ENCODE measurements around the gene UCHL3.
A peak's percentile ranks its signal among the peaks of the same experiment; 100 is the strongest.

The UCHL3 gene

DNA sequence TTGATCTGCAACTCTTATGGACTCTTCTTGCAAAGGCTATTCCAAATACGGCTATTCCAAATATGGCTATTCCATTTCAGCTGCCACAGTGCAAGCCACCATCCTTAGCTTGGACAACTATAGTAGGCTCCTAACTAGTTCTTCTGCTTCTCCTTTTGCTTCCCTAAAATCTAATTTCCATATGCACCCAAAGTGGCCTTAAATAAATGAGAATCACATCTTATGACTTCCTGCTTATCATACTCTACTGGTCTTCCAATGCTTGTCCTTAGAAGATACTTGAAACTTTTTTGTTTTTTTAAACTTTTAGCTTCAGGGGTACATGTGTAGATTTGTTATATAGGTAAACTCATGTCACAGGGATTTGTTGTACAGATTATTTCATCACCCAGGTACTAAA, 4.9 kb downstream of the UCHL3 start:
- TF ChIP-seq, protein P1, sequence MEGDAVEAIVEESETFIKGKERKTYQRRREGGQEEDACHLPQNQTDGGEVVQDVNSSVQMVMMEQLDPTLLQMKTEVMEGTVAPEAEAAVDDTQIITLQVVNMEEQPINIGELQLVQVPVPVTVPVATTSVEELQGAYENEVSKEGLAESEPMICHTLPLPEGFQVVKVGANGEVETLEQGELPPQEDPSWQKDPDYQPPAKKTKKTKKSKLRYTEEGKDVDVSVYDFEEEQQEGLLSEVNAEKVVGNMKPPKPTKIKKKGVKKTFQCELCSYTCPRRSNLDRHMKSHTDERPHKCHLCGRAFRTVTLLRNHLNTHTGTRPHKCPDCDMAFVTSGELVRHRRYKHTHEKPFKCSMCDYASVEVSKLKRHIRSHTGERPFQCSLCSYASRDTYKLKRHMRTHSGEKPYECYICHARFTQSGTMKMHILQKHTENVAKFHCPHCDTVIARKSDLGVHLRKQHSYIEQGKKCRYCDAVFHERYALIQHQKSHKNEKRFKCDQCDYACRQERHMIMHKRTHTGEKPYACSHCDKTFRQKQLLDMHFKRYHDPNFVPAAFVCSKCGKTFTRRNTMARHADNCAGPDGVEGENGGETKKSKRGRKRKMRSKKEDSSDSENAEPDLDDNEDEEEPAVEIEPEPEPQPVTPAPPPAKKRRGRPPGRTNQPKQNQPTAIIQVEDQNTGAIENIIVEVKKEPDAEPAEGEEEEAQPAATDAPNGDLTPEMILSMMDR (IDR thresholded peaks at IDR 0.05; ENCODE audit: low read depth, low read length) = no peak
- DNase-seq (ENCODE audit: extremely low read depth, low read depth) = no peak

DNA sequence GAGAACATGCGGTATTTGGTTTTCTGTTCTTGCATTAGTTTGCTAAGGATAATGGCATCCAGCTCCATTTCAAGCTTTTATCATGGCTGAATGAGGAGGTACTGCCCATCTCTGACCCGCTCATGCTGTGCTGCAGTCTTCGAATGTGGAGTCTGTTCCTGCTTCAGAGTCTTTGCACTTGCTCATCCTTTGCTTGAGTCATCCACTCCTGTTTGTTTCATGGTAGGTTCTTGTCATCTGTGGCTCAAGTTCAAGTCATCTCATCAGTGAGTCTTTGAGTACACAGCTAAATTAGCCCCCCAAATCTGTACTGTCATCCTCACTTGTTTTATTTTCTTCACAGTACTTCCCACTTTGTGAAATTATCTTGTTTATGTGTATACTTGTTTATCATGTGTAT, 5.4 kb downstream of the UCHL3 start:
- TF ChIP-seq, protein P1 (IDR thresholded peaks at IDR 0.05; ENCODE audit: low read depth, low read length) = no peak
- no peak for DNase-seq (ENCODE audit: extremely low read depth, low read depth)

DNA sequence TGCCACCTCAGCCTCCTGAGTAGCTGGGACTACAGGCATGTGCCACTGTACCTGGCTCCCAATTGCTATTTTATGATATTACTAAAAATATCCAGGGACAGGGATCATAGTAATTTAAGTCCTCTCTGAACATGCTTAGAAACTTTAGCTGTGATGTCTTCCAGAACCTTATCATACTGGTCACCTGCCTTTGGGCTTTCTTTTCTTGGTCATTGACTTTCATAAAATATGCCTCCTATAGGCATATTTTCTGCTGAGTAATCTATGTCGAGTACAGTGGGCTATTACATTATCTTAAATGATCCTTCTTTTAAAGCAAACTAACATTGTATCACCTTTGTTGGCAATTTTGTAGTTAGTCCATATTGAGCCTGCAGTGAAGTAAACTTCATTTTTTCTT, 6.2 kb downstream of the UCHL3 start:
- no peak for DNase-seq (ENCODE audit: extremely low read depth, low read depth)
- TF ChIP-seq, protein P1 (IDR thresholded peaks at IDR 0.05; ENCODE audit: low read depth, low read length) = no peak

DNA sequence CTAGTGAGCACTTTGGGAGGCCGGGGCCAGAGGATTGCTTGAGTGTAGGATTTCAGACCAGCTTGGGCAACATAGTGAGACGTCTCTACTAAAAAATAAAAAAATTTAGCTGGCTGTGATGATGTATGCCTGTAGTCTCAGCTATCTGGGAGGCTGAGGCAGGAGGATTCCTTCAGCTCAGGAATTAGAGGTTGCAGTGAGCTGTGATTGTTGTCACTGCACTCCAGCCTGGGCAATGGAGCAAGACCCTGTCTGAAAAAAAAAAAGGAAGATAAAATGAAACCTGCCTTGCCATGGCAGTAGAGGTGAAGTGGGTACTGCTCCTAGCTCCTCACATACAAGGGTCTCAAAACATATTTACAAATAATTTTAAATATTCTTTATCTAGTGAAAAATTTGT, 7.4 kb downstream of the UCHL3 start:
- DNase-seq (ENCODE audit: extremely low read depth, low read depth) = no peak
- TF ChIP-seq, protein P1 (IDR thresholded peaks at IDR 0.05; ENCODE audit: low read depth, low read length) = no peak

DNA sequence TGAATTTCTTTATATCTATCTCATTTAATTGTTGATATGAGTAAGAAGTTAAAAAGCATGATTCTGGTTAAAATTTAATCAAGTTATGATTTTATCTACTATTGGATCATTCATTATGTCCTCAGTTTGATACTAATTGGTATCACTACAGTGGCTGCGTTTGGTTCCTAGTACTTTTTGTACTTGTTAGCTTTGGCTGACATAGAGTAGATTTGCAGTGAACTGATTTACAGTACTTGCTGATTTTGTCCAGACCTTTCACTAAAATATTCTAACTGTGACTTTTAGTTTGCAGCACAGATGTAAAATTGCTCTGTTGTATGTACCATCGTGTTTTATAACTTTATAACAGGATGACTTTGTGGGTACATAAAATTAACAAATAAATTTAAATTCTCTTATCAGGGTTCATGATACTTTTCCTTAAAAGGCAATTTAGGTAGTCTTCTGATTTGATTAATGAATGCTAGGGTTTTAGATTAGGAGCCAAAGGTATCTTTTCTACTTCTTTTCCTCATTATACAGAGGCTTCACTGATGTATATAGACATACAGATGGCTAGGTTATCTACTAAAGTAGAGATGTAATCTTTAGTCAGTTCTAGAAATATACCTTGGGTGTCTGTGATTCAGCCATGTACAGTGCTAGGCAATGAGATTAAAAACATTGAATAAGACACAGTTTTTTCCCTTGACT, 8.7 kb downstream of the UCHL3 start:
- TF ChIP-seq, protein P1 (IDR thresholded peaks at IDR 0.05; ENCODE audit: low read depth, low read length) = no peak
- DNase-seq (ENCODE audit: extremely low read depth, low read depth) = no peak

DNA sequence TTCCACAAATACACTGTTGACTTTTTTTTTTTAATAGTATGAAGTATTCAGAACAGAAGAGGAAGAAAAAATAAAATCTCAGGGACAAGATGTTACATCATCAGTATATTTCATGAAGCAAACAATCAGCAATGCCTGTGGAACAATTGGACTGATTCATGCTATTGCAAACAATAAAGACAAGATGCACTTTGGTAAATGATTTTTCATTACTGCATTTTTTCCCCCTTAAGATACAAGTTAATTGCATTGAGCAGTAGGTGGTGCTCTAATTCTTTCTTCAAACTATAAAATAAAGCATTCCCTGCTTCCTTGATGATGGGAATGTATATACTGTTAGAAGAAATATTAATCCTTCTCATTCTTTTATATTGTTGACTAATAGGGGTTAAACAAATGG, 17.1 kb downstream of the UCHL3 start:
- TF ChIP-seq, protein P1 (IDR thresholded peaks at IDR 0.05; ENCODE audit: low read depth, low read length) = peak; percentile 47
- no peak for DNase-seq (ENCODE audit: extremely low read depth, low read depth)

DNA sequence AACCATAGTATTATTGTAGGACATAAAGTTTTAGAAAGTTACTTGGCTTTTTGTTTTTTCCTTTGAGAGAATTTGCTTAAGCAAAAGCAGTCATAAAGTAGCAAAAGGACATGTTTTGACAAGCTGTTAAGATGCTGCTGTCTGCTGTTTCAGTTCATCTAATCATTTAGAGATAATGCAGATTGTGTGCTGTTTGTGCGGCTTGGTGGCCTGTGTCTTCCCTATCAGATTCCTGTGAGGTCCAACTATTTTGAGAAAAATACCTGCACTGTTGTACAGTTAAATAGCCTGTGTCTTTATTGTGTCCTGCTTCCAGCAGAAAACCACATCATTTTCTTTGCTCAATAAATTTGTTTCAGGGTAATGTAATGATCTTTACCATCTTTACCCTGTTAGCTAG, 20.0 kb downstream of the UCHL3 start:
- TF ChIP-seq, protein P1 (IDR thresholded peaks at IDR 0.05; ENCODE audit: low read depth, low read length) = no peak
- DNase-seq (ENCODE audit: extremely low read depth, low read depth) = no peak

All from AG09319 (cell line).